ENCODE measurements around the gene CRYBB3. TPM values are rescaled to one million over a fixed set of nuclear protein-coding genes. Genes with fewer than 3 reads are reported as not detected.

The CRYBB3 gene
- total and polyA plus RNA-seq, 10 of the 15 experiments (the other 5 are each of a cell fraction or from before 2014, with no cell fraction given), result 0.26 TPM; not detected in 9

DNA sequence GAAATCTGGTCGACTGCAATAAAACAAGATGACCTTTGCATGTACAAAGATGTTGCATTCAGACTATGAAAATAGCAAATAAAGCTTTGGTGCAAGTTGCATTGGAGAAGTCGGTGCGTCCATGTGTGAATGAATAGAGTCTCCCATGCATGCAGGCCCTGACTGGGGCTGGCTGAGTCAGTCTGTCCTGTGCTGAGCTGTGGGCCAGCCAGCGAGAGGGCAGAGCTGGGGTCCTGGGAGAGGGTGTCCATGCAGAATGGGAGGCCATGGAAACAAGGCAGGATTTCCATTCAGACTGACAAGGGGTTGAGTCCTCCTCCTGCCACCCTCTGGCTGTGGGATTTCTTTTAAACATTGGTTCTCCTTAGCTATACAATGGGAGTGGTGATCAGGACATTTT, 2.3 kb upstream of the CRYBB3 start:
- Histone ChIP-seq H3K27me3 (replicated peaks in 1 of 2; ENCODE audit: control insufficient read depth in 2 of 2, insufficient read depth in 2 of 2, low read length in 1 of 2) (no peaks in the 10 kb centered on the region; a peak in 1 of 4 replicates), H3K79me2 (ENCODE audit: control insufficient read depth, insufficient read depth, low read length) (no peaks in the 10 kb centered on the region), H3K9ac (ENCODE audit: control insufficient read depth, insufficient read depth, low read length) (no peak overlapping the region), H3K4me3 (no peak overlapping the region), H3K36me3 (ENCODE audit: control insufficient read depth in 2 of 2, insufficient read depth in 2 of 2, low read length in 1 of 2) (no peaks in the 10 kb centered on the region), H3K27ac (ENCODE audit: control insufficient read depth, insufficient read depth) (no peak overlapping the region), H2AFZ (ENCODE audit: control insufficient read depth, low read depth, low read length) (no peak overlapping the region), H4K20me1 (ENCODE audit: control insufficient read depth, insufficient read depth) (no peaks in the 10 kb centered on the region), H3K4me2 (ENCODE audit: control insufficient read depth, insufficient read depth) (no peak overlapping the region), H3K4me1 (ENCODE audit: control insufficient read depth, insufficient read depth, low read length) (no peaks in the 10 kb centered on the region), H3K9me3 (replicated peaks; ENCODE audit: control insufficient read depth, insufficient read depth, low read length) (no peaks in the 10 kb centered on the region)
- ChIA-PET SMC1A (ENCODE audit: uncharacterized antibody, unreplicated experiment) (no interaction called here), RAD21 (ENCODE audit: unreplicated experiment) (no interaction called here), CTCF (interaction anchor here (1.5 kb wide), 1 partner anchor 147 kb away, joined by 4 read pairs; no protein-coding TSS in a partner anchor), POLR2A (no interaction called here)
- intact Hi-C loops (cut with micrococcal nuclease; ENCODE audit: unreplicated experiment), result no loop called here
- TF ChIP-seq ZBTB4 (CRISPR knock-in tag; IDR thresholded peaks at IDR 0.05), result no peak
- TF ChIP-seq, protein P1, sequence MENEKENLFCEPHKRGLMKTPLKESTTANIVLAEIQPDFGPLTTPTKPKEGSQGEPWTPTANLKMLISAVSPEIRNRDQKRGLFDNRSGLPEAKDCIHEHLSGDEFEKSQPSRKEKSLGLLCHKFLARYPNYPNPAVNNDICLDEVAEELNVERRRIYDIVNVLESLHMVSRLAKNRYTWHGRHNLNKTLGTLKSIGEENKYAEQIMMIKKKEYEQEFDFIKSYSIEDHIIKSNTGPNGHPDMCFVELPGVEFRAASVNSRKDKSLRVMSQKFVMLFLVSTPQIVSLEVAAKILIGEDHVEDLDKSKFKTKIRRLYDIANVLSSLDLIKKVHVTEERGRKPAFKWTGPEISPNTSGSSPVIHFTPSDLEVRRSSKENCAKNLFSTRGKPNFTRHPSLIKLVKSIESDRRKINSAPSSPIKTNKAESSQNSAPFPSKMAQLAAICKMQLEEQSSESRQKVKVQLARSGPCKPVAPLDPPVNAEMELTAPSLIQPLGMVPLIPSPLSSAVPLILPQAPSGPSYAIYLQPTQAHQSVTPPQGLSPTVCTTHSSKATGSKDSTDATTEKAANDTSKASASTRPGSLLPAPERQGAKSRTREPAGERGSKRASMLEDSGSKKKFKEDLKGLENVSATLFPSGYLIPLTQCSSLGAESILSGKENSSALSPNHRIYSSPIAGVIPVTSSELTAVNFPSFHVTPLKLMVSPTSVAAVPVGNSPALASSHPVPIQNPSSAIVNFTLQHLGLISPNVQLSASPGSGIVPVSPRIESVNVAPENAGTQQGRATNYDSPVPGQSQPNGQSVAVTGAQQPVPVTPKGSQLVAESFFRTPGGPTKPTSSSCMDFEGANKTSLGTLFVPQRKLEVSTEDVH (IDR thresholded peaks at IDR 0.05; ENCODE audit: low read depth, partially characterized antibody), result no peak
- no peak for TF ChIP-seq HCFC1 (IDR thresholded peaks at IDR 0.05; ENCODE audit: low read length)
- no peak for TF ChIP-seq ZNF592 (IDR thresholded peaks at IDR 0.05)
- WGBS (ENCODE audit: insufficient coverage, insufficient replicate concordance, low lambda C conversion rate, missing lambda C conversion rate), result 41% methylated on average over 4 of the region's 4 CpGs
- no peak for DNase-seq (ENCODE audit: low read depth, low spot score)
- no peak for FAIRE-seq
- no peak for ATAC-seq
- BruUV-seq (replicated peaks), result no TSS peak
- in situ Hi-C loops (cut with MboI), result no loop called here

Measured in GM12878 (cell line).